SH-SY5Y (cell line): ENCODE results near the gene IGLL1.

ENCODE experiments used
- GATA2 ChIP-seq: IDR thresholded peaks from 2 replicates; pipeline ENCODE4 v1.6.1; 2011; ENCODE audit warnings: mild to moderate bottlenecking, low read depth, low read length
- GATA3 ChIP-seq: IDR thresholded peaks from 2 replicates; pipeline ENCODE4 v1.6.1; 2011; ENCODE audit warnings: low read depth, mild to moderate bottlenecking, low read length, moderate library complexity

GRCh38 chr22:23550049-23550650, 29.9 kb downstream of the IGLL1 start:
- TF ChIP-seq GATA2: no peak
- TF ChIP-seq GATA3: no peak
